ENCODE results near the gene COL5A2. TPM values are rescaled to one million over a fixed set of nuclear protein-coding genes. Genes with fewer than 3 reads are reported as not detected.

COL5A2 gene
- total RNA-seq, 1 donor from 2014 or later = 26.3 TPM

DNA sequence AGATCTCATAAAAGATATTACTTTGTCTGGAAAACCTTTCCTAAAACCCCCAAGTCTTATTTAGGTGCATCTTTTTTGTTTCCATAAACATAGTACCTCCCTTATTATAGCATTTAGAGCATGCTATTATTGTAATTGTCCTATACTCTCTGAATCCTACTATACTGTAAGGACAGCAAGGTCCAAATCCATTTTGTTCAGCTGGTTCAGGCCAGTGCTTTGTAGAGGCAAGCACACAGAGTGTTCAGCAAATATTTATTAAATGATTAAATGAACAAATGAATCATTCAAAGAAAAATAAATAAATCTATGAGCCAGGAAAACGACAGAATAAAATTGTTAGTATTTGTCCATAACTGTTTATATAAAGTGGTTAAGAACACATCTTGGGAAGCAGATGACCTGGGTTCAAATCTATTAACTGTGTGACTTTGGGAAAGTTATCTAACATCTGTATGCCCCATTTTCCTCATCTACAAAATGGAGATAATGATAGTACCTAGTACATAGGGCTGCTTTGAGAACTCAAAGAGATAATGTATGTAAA, 119.4 kb downstream of the COL5A2 start:
- Histone ChIP-seq H3K4me3 (no peak overlapping the region), H3K27me3 (ENCODE audit: low read depth) (no peaks in the 10 kb centered on the region), H3K27ac (no peak overlapping the region), H3K36me3 (peaks cover 9% of the 10 kb centered on the region), H3K4me1 (no peaks in the 10 kb centered on the region), H3K9me3 (no peaks in the 10 kb centered on the region)
- intact Hi-C loops (cut with DNase I) = no loop called here
- DNase-seq (no peak), ATAC-seq (no peak)
- TF ChIP-seq, protein P1, sequence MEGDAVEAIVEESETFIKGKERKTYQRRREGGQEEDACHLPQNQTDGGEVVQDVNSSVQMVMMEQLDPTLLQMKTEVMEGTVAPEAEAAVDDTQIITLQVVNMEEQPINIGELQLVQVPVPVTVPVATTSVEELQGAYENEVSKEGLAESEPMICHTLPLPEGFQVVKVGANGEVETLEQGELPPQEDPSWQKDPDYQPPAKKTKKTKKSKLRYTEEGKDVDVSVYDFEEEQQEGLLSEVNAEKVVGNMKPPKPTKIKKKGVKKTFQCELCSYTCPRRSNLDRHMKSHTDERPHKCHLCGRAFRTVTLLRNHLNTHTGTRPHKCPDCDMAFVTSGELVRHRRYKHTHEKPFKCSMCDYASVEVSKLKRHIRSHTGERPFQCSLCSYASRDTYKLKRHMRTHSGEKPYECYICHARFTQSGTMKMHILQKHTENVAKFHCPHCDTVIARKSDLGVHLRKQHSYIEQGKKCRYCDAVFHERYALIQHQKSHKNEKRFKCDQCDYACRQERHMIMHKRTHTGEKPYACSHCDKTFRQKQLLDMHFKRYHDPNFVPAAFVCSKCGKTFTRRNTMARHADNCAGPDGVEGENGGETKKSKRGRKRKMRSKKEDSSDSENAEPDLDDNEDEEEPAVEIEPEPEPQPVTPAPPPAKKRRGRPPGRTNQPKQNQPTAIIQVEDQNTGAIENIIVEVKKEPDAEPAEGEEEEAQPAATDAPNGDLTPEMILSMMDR (IDR thresholded peaks at IDR 0.05) = no peak

DNA sequence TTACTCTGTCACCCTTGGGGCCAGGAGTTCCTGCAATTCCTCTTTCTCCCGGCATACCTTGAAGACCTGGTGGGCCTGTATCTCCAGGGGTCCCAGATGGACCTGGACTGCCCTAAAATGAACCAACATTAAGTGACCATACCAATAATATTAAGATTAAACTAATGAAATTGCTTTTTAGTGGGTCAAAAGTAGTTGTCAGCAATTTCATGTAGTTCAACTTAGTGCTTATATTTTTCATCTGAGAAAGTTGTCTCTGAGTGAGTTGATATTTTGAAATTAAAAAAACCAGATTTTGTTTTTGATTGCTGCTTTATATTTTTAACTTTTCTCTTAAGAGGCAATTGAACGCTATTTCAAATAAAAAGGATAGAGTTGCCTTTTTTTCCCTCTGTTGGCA, 122.2 kb downstream of the COL5A2 start:
- Histone ChIP-seq H3K4me1 (no peaks in the 10 kb centered on the region), H3K36me3 (peaks cover 10% of the 10 kb centered on the region), H3K4me3 (no peak overlapping the region), H3K27ac (no peak overlapping the region), H3K27me3 (ENCODE audit: low read depth) (no peaks in the 10 kb centered on the region), H3K9me3 (no peaks in the 10 kb centered on the region)
- DNase-seq (no peak), ATAC-seq (no peak)
- intact Hi-C loops (cut with DNase I) = no loop called here
- TF ChIP-seq, protein P1 (IDR thresholded peaks at IDR 0.05) = no peak

DNA sequence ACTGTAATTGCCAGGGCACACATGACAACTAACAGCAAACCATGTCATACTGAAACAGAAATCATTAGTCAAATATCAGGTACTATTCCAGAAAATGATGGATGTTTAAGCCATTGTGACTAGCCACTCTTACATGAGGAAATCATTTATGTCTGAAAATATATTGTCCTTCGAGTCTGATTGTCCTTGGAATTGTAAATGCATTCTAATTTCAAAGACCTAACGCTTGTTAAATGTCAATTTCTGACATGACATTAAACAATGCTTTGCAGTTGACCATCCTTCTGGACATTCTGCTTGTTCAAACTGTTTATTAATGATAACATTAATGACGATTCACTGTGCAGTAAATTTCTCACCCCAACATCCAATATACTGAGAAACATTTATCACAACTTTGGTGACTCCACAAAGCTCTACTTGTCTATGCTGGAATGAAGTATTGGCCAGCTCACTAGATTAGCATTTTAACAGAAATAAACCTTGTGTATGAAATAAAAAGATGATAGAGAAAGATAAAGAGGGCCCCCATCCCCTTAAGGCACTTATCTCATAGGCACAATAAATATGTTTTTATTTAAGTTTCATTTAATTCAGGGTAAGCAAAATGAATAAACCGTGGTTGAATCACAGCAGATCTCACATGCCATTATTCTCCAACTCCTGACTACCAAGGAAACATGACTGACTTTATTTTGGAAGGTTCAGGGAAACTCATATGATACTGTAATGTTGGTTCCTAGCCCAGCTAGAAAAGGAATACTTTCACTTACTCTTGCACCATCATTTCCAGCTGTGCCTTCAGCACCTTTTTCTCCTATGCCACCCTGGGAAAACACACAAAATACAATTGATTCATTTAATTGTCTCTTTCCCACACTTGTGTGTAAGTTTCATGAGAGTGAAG, 123.1 kb downstream of the COL5A2 start:
- H3K36me3 ChIP-seq = peaks cover 11% of the 10 kb centered on the region
- intact Hi-C loops (cut with DNase I) = no loop called here
- no peaks in the 10 kb centered on the region for H3K27me3 ChIP-seq (ENCODE audit: low read depth)
- ATAC-seq = no peak
- DNase-seq = no peak
- H3K4me1 ChIP-seq = no peaks in the 10 kb centered on the region
- TF ChIP-seq, protein P1 (IDR thresholded peaks at IDR 0.05) = no peak
- H3K27ac ChIP-seq = no peak overlapping the region
- H3K4me3 ChIP-seq = no peak overlapping the region
- no peaks in the 10 kb centered on the region for H3K9me3 ChIP-seq

DNA sequence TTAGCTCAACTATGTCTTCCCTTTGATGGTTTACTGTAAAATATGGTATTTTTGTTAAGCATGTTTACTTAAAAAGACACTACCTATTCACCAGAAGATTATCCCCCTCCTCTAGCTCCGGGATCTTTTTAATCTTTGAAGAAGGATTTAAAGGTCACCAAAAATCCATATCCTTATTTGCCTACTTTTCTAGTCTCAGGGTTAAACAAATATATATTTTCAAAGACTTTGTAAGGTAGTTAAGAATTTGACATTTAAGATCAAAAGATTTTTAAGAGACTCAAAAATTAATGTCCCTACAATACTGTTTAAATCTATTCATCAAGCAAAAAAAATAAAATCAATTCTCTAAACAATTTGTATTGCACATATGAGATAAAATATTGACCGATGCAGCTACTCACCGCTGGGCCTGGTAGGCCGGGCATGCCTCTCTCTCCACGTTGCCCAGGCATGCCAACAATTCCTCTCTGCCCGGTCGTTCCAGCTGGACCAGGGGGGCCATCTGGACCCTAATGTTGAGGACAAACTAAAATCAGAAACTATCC, 129.3 kb downstream of the COL5A2 start:
- TF ChIP-seq, protein P1 (IDR thresholded peaks at IDR 0.05) = no peak
- no peak for ATAC-seq
- no peaks in the 10 kb centered on the region for H3K27me3 ChIP-seq (ENCODE audit: low read depth)
- H3K36me3 ChIP-seq = peaks cover 11% of the 10 kb centered on the region
- H3K4me1 ChIP-seq = no peaks in the 10 kb centered on the region
- no peaks in the 10 kb centered on the region for H3K9me3 ChIP-seq
- DNase-seq = no peak
- H3K27ac ChIP-seq = no peak overlapping the region
- no peak overlapping the region for H3K4me3 ChIP-seq
- intact Hi-C loops (cut with DNase I) = no loop called here

DNA sequence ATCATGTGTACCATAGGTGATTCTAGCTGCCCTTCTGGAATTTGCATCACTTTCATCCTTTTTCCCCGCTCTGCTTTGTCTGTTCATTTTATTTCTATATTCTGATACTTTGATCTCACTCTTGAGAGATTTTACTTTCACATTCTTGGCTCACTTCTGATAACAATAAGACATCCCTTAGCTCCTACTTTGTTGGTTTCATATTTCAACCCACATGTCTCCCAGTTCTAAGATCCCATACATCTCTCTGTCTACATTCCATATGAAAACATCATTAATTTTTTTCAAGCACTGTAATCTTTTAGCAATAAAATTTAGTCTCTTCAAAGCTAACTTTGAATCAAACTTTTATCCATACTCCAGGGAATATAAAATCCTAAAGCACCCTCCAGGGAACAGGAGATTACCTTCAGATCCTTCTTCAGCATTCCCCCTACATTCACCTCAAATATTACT, 129.8 kb downstream of the COL5A2 start:
- intact Hi-C loops (cut with DNase I) = no loop called here
- no peaks in the 10 kb centered on the region for H3K4me1 ChIP-seq
- peaks cover 11% of the 10 kb centered on the region for H3K36me3 ChIP-seq

More for the DNA sequence above, 129.8 kb downstream of the COL5A2 start:
- H3K27ac ChIP-seq = no peak overlapping the region
- H3K27me3 ChIP-seq (ENCODE audit: low read depth) = no peaks in the 10 kb centered on the region
- ATAC-seq (no peak), DNase-seq (no peak)
- H3K4me3 ChIP-seq = no peak overlapping the region
- no peaks in the 10 kb centered on the region for H3K9me3 ChIP-seq
- TF ChIP-seq, protein P1 (IDR thresholded peaks at IDR 0.05) = no peak

Measured in lower lobe of right lung (tissue), 2 donors.